ENCODE results near the gene ERGIC1. TPM values are rescaled to one million over a fixed set of nuclear protein-coding genes. Genes with fewer than 3 reads are reported as not detected.

ERGIC1 gene
- total and polyA plus RNA-seq, 2 of the 8 experiments (the other 6 are each of a cell fraction or from before 2014, with no cell fraction given), result 95.3 to 106 TPM

GRCh38 chr5:172910828-172911627 is 77.0 kb downstream of the ERGIC1 start:
- Histone ChIP-seq H3K14ac (ENCODE audit: insufficient read length) (no peak overlapping the region), H2BK5ac (ENCODE audit: low read depth, low read length) (no peak overlapping the region), H2AK5ac (ENCODE audit: low read depth, low read length) (no peak overlapping the region), H2BK15ac (ENCODE audit: low read length) (no peak overlapping the region), H3K36me3 (ENCODE audit: control insufficient read depth in 2 of 4, insufficient read depth in 4 of 4, low read length in 3 of 4) (peaks cover 10 to 34% (median 25%) of the 10 kb centered on the region in 4 experiments; a peak in 7 of 8 replicates), H3K4ac (replicated peaks; ENCODE audit: insufficient read length, low read depth, low read length) (no peak overlapping the region), H4K91ac (replicated peaks; ENCODE audit: insufficient read length, low read length) (no peak overlapping the region), H3K9me3 (ENCODE audit: insufficient read depth in 2 of 2, low read depth in 1 of 2, low read length in 1 of 2) (no peaks in the 10 kb centered on the region), H2BK12ac (ENCODE audit: low read depth, low read length) (no peak overlapping the region), H4K5ac (ENCODE audit: insufficient read length, low read depth, low read length) (no peak overlapping the region), H3K56ac (replicated peaks; ENCODE audit: insufficient read length, low read depth, low read length) (no peak overlapping the region), H2AFZ (ENCODE audit: low read length) (no peak overlapping the region), H4K8ac (ENCODE audit: extremely low read depth, insufficient read depth, low read length) (no peak overlapping the region), H3K23me2 (ENCODE audit: low read depth, low read length) (no peaks in the 10 kb centered on the region), H3K4me2 (ENCODE audit: insufficient read depth in 1 of 2, low read depth in 2 of 2, low read length in 2 of 2) (no peak overlapping the region), H3K79me1 (ENCODE audit: low read depth, low read length) (no peaks in the 10 kb centered on the region), H2BK120ac (replicated peaks; ENCODE audit: low read depth, low read length) (no peak overlapping the region), H3K4me3 (ENCODE audit: extremely low read depth in 1 of 4, insufficient read depth in 2 of 4, low read depth in 3 of 4, low read length in 4 of 4) (no peak overlapping the region), H3K9ac (replicated peaks in 1 of 4; ENCODE audit: extremely low read depth in 1 of 4, low read depth in 3 of 4, low read length in 3 of 4) (no peak overlapping the region), H3K4me1 (replicated peaks in 1 of 4; ENCODE audit: control insufficient read depth in 3 of 4, insufficient read depth in 4 of 4, low read length in 3 of 4) (peaks cover 0 to 8% (median 3%) of the 10 kb centered on the region in 4 experiments; a peak in 4 of 7 replicates), H3K27ac (ENCODE audit: low read depth, low read length) (no peak overlapping the region), H3K27me3 (replicated peaks in 1 of 4; ENCODE audit: control insufficient read depth in 3 of 4, extremely low read depth in 1 of 4, insufficient read depth in 3 of 4, low read length in 3 of 4) (no peaks in the 10 kb centered on the region), H3K18ac (ENCODE audit: extremely low read depth, low read length) (no peak overlapping the region), H3K23ac (ENCODE audit: insufficient read length) (no peak overlapping the region), H3K79me2 (ENCODE audit: control insufficient read depth in 1 of 2, insufficient read depth in 2 of 2, low read length in 2 of 2) (no peaks in the 10 kb centered on the region), H4K20me1 (replicated peaks in 1 of 2; ENCODE audit: control insufficient read depth in 1 of 2, insufficient read depth in 2 of 2, low read length in 2 of 2) (peaks cover 7 to 12% of the 10 kb centered on the region in 2 experiments), H2BK20ac (ENCODE audit: low read length) (no peak overlapping the region)
- FAIRE-seq (no peak), DNase-seq (ENCODE audit: low read depth in 1 of 2, low spot score in 2 of 2) (peak in 1 of 2 experiments; percentile 55)
- CTCF ChIA-PET (ENCODE audit: partially characterized antibody), result interaction anchor here (1.2 to 2.1 kb wide), 2 partner anchors 191 to 196 kb away, joined by 4 to 12 read pairs; no protein-coding TSS in a partner anchor
- POLR2A ChIA-PET (ENCODE audit: partially characterized antibody), result no interaction called here
- peak; percentile 52 to 60 for TF ChIP-seq RAD21 (IDR thresholded peaks at IDR 0.05 in 1 of 2, conservative IDR thresholded peaks at IDR 0.05 in 1 of 2; ENCODE audit: low read depth in 2 of 2, low read length in 2 of 2)
- no peak for TF ChIP-seq SRF (IDR thresholded peaks at IDR 0.05; ENCODE audit: low read depth, low read length)
- no peak for TF ChIP-seq CHD2 (IDR thresholded peaks at IDR 0.05; ENCODE audit: low read length)
- peak; percentile 43 to 50 (median 46) for TF ChIP-seq CTCF (IDR thresholded peaks at IDR 0.05; ENCODE audit: control extremely low read depth in 1 of 3, insufficient read depth in 1 of 3, low read depth in 1 of 3, low read length in 3 of 3)
- no peak for TF ChIP-seq ZNF274 (IDR thresholded peaks at IDR 0.05; ENCODE audit: borderline replicate concordance, extremely low read depth, low read length)
- 0 out of 2 replicates have a peak, but pooled peaks have one; percentile 19 for TF ChIP-seq KDM1A (IDR thresholded peaks at IDR 0.05; ENCODE audit: borderline replicate concordance, low read length)
- WGBS, 2 experiments (ENCODE audit: extremely low coverage in 1 of 2, insufficient coverage in 1 of 2, insufficient read length in 1 of 2, insufficient replicate concordance in 2 of 2, low coverage in 1 of 2, low lambda C conversion rate in 2 of 2, missing lambda C conversion rate in 1 of 2), result 90% methylated on average over 9 of the region's 9 CpGs; no CpG with 5 or more reads in 1 of the 2 experiments
